Raji (cell line): ENCODE measurements around the gene TET2.

Experiments used
- POLR2A ChIP-seq: IDR thresholded peaks from 2 replicates; pipeline ENCODE4 v1.6.1; 2011; ENCODE audit warnings: low read depth, low read length, control low read depth; ENCODE audit not compliant: insufficient read depth

The TET2 gene

DNA sequence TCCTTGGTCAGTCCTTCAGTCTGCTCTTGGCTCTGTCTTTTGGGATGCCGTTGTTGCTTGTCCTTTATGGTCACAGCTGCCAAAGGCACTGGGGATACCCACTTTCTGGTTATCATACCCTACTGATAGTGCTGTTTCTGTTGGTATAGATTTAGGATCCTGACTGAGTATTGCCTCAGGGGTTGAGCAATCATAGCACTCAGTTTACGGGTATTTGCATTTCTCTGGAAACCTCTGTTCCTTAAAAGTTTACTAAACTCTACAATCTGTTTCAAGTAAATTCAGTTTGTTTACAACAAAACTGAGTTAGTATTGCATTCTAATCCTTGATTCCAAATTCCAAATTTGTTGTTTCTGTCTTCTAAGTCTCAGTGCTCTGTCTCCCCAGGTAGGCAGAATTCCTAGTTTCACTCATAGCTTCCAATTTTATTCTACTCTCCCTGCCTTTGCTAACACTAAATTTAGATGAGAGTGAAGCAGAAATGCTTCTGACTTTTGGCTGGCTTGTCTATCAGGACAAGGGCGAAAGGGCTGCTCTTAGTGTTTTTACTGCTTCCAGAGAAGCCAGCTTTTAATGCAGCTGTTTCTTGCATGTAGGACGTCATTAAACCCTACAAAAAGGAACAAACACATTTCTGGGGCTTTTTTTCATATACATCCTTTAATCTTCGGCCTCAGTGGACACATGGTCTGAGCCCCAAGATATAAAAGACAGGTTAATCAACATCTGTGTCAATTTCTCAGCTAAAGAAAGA, 17.2 kb upstream of the TET2 start:
- TF ChIP-seq POLR2A: no peak

DNA sequence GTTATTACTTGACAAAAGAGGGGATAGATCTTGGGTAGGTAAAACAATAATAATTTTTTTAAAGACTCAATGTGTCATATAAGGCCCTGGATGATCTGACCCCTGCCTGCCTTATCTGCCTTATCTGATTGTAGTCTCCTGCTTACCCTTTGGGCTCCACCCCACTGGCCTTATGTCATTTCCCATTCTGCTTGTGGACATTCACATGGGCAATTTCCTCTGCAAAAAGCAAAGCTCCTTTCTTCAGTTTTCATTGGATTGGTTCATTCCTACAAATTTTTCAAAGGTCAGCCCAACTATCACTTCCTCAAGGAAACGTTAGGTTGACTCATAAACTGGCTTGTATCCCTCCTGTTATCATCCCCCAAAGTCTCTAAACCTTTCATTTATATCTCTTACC, 15.7 kb upstream of the TET2 start:
- no peak for TF ChIP-seq POLR2A

DNA sequence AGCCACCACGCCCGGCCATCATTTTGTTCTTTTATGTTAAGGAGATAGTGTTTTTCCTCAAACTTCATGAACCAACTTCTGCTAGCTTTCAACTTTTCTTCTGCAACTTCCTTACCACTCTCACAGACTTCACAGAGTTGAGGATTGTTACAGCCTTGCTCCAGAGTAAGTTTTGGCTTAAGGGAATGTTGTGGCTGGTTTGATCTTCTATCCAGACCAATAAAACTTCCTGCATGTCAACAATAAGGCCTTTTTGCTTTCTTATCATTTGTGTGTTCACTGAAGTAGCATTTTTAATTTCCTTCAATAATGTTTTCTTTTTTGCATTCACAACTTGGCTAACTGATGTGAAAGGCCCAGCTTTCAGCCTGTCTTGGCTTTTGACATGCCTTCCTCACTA, 12.7 kb upstream of the TET2 start:
- TF ChIP-seq POLR2A: no peak

DNA sequence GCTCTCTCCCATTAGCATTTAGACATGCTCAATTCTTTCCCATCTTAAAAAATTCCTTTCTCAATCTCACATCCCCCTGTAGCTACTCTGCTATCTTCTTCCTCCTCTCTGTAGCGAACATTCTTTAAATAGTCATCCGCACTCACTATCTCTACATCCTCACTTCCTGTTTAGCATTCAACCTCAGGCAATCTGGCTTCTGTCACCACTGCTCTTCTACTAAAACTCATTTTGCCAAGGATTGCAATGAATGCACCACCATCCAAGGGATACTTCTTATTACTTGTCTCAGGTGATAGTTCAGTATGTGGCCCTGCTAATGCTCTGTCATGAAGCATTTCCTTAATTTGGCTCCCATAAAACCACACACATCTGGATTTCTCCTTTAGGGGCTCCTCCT, 10.9 kb upstream of the TET2 start:
- no peak for TF ChIP-seq POLR2A

DNA sequence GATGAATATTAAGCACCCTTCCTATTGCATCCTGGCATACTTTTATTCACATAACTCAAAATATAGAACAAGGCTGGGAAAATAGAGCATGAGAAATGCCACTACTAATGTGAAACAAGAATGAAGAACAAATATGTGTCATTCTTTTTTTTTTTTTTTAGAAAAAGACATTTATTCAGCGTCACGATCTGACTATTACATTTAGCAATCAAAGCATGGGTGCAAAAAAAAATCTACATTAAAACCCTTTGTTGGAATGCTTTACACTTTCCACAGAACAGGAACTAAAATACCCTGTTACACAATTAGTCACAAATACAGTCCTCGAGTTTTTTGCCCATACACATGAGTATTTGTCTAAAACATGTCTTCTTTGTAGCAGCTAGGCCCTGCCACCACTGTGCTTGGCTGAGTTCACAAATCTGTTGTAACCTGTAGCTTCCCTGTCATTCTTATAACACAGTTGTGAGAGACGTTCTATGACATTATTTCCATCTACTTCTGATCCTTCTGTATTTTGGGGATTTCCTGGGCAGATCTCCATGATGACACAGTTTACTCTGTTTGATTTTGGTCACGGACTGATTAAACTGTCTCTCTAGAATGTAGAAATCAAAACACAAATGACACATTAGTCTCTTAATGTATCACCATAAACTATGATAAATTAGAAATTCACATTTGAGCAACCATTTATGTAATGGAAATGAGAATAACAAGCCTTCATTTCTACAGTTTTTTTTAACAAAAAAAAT, 9.4 kb upstream of the TET2 start:
- TF ChIP-seq POLR2A: no peak

DNA sequence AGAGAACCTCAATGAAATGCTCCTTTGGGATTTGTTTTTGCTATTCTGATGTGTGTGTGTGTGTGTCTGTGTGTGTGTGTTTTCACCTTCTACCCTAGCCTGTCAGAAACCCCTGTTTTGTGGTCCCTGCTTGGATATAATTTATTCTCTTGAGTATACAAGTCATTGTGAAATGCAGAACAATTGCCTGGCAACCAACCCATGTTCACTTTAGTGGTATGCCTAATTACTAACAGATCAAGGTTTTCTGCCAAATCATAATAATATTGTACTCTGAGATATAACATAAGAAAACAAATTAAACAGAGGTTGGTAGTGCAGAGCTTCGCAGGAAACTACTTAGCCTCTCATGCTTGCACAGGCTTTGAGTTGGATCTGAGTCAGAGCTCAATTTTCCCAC, 7.0 kb upstream of the TET2 start:
- TF ChIP-seq POLR2A: no peak

DNA sequence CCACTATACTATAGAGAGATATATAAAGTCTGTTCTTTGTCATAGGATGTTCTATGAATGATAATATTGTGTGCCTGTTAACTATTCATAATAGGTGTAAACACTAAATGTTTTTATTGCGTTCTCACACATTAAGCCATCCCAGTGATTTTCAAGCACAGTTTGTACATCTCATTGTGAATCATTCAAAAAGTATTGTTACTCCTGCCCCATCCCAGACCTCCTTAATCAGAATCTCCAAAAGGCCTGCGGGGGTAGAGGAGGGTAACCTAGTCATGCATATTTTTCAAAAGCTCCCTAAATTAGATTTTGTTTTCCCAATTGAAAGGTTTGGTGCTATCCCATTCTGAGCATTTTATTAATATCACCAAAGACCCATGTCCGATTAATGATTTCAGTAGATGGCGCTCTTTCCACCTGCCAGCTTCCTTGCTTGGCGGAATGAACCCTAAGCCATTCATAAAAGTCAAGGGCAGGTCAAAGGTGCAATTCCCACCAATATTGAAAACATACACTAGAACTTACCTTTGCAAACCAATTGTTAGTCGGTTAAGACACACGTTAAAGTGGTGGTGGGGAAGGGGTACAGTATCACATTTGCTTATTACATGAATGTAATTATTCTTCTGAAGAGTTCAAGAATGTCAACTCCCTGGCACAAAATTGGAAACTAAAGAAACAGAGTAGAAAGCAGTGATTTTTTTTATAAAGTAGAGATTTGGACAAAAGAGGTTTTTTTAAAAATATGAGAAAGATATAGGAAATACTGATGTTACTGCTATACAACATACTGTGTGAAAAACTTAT, 5.8 kb upstream of the TET2 start:
- no peak for TF ChIP-seq POLR2A

DNA sequence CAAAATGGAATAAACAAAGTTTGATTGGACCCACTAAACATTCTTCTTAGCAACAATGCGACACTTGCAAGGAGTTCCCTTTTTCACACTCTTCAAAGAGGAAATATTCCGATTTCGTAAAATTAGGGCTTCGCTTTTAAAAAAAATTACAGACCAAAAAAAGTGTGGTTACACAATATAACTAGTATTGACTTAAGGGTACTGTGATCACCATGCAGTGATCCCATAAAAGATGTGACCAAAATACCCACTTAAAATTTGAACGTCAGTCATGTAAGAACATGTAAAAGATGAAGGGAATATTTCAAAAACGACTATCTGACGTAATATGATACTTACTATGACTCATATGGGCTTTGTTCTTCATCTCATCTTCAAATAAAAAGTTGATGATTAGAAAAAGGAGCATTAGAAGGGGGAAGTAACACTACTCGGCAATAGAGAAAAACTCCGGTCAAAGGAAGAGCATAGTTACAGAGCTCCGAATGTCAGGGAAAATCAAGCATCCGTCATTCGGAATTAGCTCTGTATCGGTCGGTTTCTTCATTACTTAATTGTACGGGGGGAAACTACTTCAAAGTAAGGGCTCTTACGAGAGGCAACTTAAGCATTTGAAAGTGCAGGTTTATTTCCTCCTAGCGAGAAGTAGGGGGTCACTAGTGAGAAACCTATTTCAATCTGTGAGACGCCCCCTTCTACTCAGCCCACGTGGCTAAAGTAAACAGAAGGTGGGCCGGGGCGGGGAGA, 1.3 kb upstream of the TET2 start:
- TF ChIP-seq POLR2A: no peak

DNA sequence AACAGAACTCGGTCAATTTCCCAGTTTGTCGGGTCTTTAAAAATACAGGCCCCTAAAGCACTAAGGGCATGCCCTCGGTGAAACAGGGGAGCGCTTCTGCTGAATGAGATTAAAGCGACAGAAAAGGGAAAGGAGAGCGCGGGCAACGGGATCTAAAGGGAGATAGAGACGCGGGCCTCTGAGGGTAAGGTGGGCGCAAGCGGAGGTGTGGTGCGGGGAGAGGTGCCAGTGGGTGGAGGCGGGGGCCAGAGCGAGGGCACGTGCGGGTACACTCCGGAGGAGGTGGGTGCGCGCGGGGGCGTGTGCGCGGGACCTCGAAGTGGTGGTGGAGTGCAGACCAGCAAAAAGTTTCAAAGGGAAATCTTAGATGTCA, 787 bp upstream of the TET2 start:
- TF ChIP-seq POLR2A: no peak

DNA sequence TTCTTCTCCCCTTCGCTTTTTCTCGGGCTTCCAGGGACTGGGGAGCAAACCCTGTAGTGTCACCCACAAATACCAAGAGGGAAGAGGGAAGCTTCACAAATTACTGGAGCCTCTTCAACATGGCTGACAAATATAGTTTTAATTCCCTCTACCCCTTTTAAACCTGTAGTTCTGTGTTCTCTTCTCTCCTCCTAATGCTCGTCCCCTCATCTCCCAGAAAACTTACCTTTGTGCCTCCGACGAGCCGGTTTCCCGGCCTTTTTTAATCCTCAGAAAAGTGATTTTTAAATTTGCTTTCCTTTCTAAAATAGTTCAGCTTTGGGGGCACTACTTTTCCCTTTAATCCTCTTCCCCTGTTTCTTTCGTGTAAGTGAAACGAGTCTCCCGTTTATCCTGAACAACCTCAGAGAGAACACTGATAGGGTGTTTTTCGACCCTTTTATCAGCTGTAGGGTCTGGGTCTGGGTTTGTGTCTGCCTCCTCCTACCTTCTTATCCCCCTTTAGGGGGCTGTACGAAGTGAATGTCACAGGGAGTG, 408 bp downstream of the TET2 start:
- TF ChIP-seq POLR2A: no peak

DNA sequence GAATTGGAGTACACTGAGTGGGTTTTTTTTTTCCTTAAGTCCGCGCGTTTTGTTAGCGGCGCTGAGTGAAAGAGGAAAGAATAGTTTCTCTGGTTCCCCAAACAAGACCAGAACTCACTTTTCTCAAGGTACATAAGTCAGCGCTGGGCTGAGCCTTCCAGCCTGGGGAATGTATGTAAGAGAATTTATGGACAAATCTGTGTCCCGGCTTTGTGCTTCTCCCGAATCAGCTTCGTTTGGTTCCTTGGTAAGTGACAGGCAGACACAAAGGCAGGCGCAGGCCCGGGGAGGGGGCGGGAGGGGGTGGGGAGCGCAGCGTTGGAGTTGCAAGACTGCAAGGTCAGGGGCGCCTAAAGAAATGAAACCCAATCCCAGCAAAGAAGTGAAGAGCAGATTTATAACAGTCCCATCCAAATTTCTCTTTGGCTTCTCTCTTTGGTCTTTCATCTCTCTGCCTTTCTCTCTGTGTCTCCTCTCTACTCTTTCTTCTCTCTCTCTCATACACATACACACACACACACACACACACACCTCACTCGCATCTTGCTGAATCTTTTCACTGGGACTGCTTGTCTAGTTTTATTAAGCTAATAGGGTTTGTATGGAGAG, 981 bp downstream of the TET2 start:
- no peak for TF ChIP-seq POLR2A

DNA sequence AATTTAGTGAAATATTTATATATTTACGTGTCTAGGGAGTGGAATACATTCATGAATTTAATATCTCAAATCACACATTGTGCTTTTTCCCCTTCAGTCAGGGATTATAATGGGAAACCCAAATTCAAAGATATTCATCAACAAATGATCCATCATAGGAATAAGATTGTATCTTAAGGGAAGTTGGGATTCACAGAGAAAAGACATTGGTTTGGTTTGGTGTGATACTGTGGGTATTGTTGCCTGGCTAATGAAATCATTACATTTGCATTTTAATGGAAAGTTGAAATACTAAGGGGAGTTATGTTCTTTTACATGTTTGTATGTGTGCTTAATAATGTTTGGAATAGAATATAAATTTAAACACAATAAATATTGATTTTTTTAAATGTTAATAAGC, 1.7 kb downstream of the TET2 start:
- TF ChIP-seq POLR2A: no peak

DNA sequence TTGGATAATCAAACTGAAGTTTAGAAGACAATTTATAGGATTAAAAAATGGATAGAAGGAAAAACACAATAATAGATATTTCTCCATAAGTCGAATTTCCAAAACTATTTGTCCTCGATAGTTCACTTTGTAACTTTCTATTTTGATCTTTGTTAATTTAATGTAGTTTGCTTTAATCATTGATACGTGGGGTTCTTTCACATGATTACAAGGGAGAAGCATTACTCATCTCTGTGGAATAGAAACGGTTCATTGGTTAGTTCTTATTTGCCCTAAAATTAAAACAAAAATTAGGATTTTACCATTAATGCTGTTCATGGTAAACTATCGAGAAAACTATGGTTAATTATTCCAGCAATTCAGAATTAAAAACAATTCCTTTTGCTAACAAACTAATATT, 2.1 kb downstream of the TET2 start:
- no peak for TF ChIP-seq POLR2A

DNA sequence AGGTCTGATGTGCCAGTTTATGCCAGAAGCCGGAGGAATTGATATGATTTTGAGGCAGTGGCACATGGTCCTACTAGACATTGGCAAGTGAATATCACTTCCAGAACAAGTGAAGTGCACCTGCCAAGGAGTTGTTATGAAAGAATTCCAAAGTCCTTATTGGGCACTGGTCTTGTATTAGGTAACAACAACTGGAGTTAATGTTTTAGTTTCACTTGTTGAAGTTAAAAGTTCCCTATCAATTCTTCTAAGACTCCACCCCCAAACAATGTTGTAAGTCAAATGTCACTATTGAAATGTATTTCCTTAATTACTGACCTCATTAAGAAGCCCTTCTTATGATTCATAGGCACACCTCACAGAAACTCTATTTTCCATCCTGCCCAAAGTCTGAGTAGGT, 3.1 kb downstream of the TET2 start:
- TF ChIP-seq POLR2A: no peak
